Astrocyte (in vitro differentiated cells and primary cell): ENCODE results near the gene AFF4. TPM values are rescaled to one million over a fixed set of nuclear protein-coding genes. Genes with fewer than 3 reads are reported as not detected.

Experiments used
- DNase-seq: peaks from one replicate; pipeline ENCODE4 v3.0.0-alpha.2; 2010; ENCODE audit warnings: low read depth
- FAIRE-seq: peaks from 2 replicates; lab custom pipeline; 2011; peaks lifted over from hg19 to GRCh38; lab: Jason Lieb, UNC
- H2AFZ ChIP-seq: 2 replicates; pipeline ENCODE4 v1.6.0; 2012; ENCODE audit warnings: low read depth, low read length, inconsistent platforms
- H3K27ac ChIP-seq: 2 replicates; pipeline ENCODE4 v1.5.1; 2011; ENCODE audit warnings: low read depth, low read length, inconsistent platforms
- H3K27me3 ChIP-seq: 2 replicates; pipeline ENCODE4 v1.6.0; 2011; ENCODE audit warnings: low read length, inconsistent platforms; ENCODE audit not compliant: insufficient read depth
- H3K36me3 ChIP-seq: 2 replicates; pipeline ENCODE4 v1.5.1; 2011; ENCODE audit warnings: low read length, inconsistent platforms; ENCODE audit not compliant: insufficient read depth
- H3K4me1 ChIP-seq: 2 replicates; pipeline ENCODE4 v1.5.1; 2011; ENCODE audit warnings: low read length, inconsistent platforms; ENCODE audit not compliant: insufficient read depth
- H3K4me2 ChIP-seq: 2 replicates; pipeline ENCODE4 v1.6.0; 2012; ENCODE audit warnings: low read length, inconsistent platforms
- H3K4me3 ChIP-seq: 2 replicates; pipeline ENCODE4 v1.5.1; 2011; ENCODE audit warnings: low read depth, mild to moderate bottlenecking, low read length, inconsistent platforms; ENCODE audit not compliant: insufficient read depth
- H3K79me2 ChIP-seq: 2 replicates; pipeline ENCODE4 v1.6.0; 2012; ENCODE audit warnings: mild to moderate bottlenecking, low read length, inconsistent platforms; ENCODE audit not compliant: insufficient read depth
- H3K9ac ChIP-seq: 2 replicates; pipeline ENCODE4 v1.6.0; 2012; ENCODE audit warnings: mild to moderate bottlenecking, low read length, inconsistent platforms
- H3K9me3 ChIP-seq: 2 replicates; pipeline ENCODE4 v1.5.1; 2012; ENCODE audit warnings: low read depth, mild to moderate bottlenecking, low read length, inconsistent platforms; ENCODE audit not compliant: insufficient read depth
- H4K20me1 ChIP-seq: 2 replicates; pipeline ENCODE4 v1.6.0; 2012; ENCODE audit warnings: low read length, inconsistent platforms; ENCODE audit not compliant: insufficient read depth
- H3K27ac Mint-ChIP-seq: one replicate; pipeline ENCODE4 v1.8.0; 2021; ENCODE audit warnings: mild to moderate bottlenecking, mixed read lengths; ENCODE audit not compliant: unreplicated experiment
- H3K27me3 Mint-ChIP-seq: one replicate; pipeline ENCODE4 v1.8.0; 2021; ENCODE audit warnings: low read depth, mixed read lengths; ENCODE audit not compliant: unreplicated experiment
- H3K36me3 Mint-ChIP-seq: one replicate; pipeline ENCODE4 v1.8.0; 2021; ENCODE audit warnings: low read depth, mixed read lengths; ENCODE audit not compliant: unreplicated experiment
- H3K4me1 Mint-ChIP-seq: one replicate; pipeline ENCODE4 v1.8.0; 2021; ENCODE audit warnings: low read depth, mixed read lengths; ENCODE audit not compliant: unreplicated experiment
- H3K4me3 Mint-ChIP-seq: one replicate; pipeline ENCODE4 v1.8.0; 2021; ENCODE audit warnings: mild to moderate bottlenecking, moderate library complexity, mixed read lengths; ENCODE audit not compliant: unreplicated experiment
- H3K9me3 Mint-ChIP-seq: one replicate; pipeline ENCODE4 v1.8.0; 2021; ENCODE audit warnings: mild to moderate bottlenecking, mixed read lengths; ENCODE audit not compliant: unreplicated experiment
- CTCF ChIP-seq: IDR thresholded peaks from 2 replicates; pipeline ENCODE4 v1.5.1; 2011; ENCODE audit warnings: low read depth, mild to moderate bottlenecking, inconsistent platforms, low read length, moderate library complexity; ENCODE audit not compliant: insufficient read depth
- EZH2 ChIP-seq: IDR thresholded peaks from 2 replicates; pipeline ENCODE4 v1.6.1; 2012; ENCODE audit warnings: mild to moderate bottlenecking, low read length, inconsistent platforms; ENCODE audit not compliant: insufficient read depth
- total RNA-seq: library from RNA; stranded (reverse); gene quantifications from 2 replicates; pipeline ENCODE4 v1.2.1, GENCODE V29; 2021

Gene AFF4
- total RNA-seq, 1 donor from 2014 or later = 163 TPM

GRCh38 chr5:133006653-133007052 is 43.2 kb upstream of the AFF4 start:
- no peaks in the 10 kb centered on the region for H3K4me1 ChIP-seq
- H3K9ac ChIP-seq = no peak overlapping the region
- TF ChIP-seq CTCF = no peak
- no peak for TF ChIP-seq EZH2
- no peak overlapping the region for H3K4me2 ChIP-seq
- H3K4me3 ChIP-seq = no peak overlapping the region
- H3K79me2 ChIP-seq = no peaks in the 10 kb centered on the region
- FAIRE-seq (no peak), DNase-seq (peak; percentile 11)
- Mint-ChIP-seq H3K27me3 (no peaks in the 10 kb centered on the region), H3K36me3 (peaks cover 20% of the 10 kb centered on the region), H3K9me3 (no peaks in the 10 kb centered on the region), H3K4me1 (peaks cover 4% of the 10 kb centered on the region), H3K27ac (no peak overlapping the region), H3K4me3 (no peak overlapping the region)
- H3K27ac ChIP-seq = no peak overlapping the region
- no peaks in the 10 kb centered on the region for H4K20me1 ChIP-seq
- H2AFZ ChIP-seq = no peak overlapping the region
- H3K9me3 ChIP-seq = no peaks in the 10 kb centered on the region
- peaks cover 4% of the 10 kb centered on the region for H3K36me3 ChIP-seq
- H3K27me3 ChIP-seq = no peaks in the 10 kb centered on the region

- Histone ChIP-seq H3K9ac (no peak overlapping the region), H3K9me3 (no peaks in the 10 kb centered on the region), H3K36me3 (no peaks in the 10 kb centered on the region), H4K20me1 (no peaks in the 10 kb centered on the region), H3K79me2 (no peaks in the 10 kb centered on the region), H3K4me3 (no peak overlapping the region), H3K4me2 (no peak overlapping the region), H3K4me1 (no peaks in the 10 kb centered on the region), H3K27ac (no peak overlapping the region), H3K27me3 (no peaks in the 10 kb centered on the region), H2AFZ (no peak overlapping the region)
- no peaks in the 10 kb centered on the region for H3K4me1 Mint-ChIP-seq
- DNase-seq (no peak), FAIRE-seq (no peak)
- no peaks in the 10 kb centered on the region for H3K9me3 Mint-ChIP-seq
- no peak overlapping the region for H3K27ac Mint-ChIP-seq
- peaks cover 4% of the 10 kb centered on the region for H3K36me3 Mint-ChIP-seq
- no peaks in the 10 kb centered on the region for H3K27me3 Mint-ChIP-seq
- TF ChIP-seq CTCF (no peak), EZH2 (no peak)
- H3K4me3 Mint-ChIP-seq = no peak overlapping the region
These were observed 35.8 kb upstream of the AFF4 start for GRCh38 chr5:132999246-132999645.

GRCh38 chr5:132998556-132998955 is 35.1 kb upstream of the AFF4 start:
- Histone ChIP-seq H3K4me1 (no peaks in the 10 kb centered on the region), H3K36me3 (no peaks in the 10 kb centered on the region), H3K27ac (no peak overlapping the region), H3K9me3 (no peaks in the 10 kb centered on the region), H4K20me1 (no peaks in the 10 kb centered on the region), H3K4me2 (no peak overlapping the region), H3K79me2 (no peaks in the 10 kb centered on the region), H3K4me3 (no peak overlapping the region), H2AFZ (no peak overlapping the region), H3K27me3 (no peaks in the 10 kb centered on the region), H3K9ac (no peak overlapping the region)
- H3K27ac Mint-ChIP-seq = no peak overlapping the region
- no peak for TF ChIP-seq CTCF
- no peak for TF ChIP-seq EZH2
- H3K4me1 Mint-ChIP-seq = no peaks in the 10 kb centered on the region
- no peak for FAIRE-seq
- no peak for DNase-seq
- H3K4me3 Mint-ChIP-seq = no peak overlapping the region
- no peaks in the 10 kb centered on the region for H3K9me3 Mint-ChIP-seq
- H3K36me3 Mint-ChIP-seq = peaks cover 4% of the 10 kb centered on the region
- H3K27me3 Mint-ChIP-seq = no peaks in the 10 kb centered on the region
